ENCODE data around the gene COPB2. TPM values are rescaled to one million over a fixed set of nuclear protein-coding genes. Genes with fewer than 3 reads are reported as not detected.
A peak's percentile ranks its signal among the peaks of the same experiment; 100 is the strongest.
"Not testable (repeated sequence)": the region's sequence is repeated elsewhere in the genome, so short reads cannot be mapped to it uniquely, and the experiment has no call there.

Gene COPB2
- total and polyA plus RNA-seq, 2 donors from 2014 or later = 47.3 to 124 TPM

DNA sequence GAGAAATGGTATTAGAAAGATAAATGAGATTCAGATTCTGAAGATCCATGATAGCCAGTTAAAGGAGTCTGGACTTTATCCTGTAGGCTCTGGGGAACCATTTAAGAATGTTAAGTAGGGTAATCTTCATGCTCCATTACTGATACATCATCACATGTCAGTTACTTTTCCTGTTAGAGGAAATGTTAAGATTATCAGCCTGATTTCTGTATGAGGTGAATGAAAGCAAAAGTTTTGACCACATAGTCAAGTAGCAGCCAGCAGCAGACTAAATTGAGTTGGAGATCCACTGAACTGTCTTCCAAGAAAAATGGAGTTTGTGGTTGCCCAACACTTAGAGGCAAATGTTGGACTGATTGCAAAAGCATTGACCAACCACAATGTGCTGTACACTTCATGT, 4.7 kb upstream of the COPB2 start:
- TF ChIP-seq, protein P1, sequence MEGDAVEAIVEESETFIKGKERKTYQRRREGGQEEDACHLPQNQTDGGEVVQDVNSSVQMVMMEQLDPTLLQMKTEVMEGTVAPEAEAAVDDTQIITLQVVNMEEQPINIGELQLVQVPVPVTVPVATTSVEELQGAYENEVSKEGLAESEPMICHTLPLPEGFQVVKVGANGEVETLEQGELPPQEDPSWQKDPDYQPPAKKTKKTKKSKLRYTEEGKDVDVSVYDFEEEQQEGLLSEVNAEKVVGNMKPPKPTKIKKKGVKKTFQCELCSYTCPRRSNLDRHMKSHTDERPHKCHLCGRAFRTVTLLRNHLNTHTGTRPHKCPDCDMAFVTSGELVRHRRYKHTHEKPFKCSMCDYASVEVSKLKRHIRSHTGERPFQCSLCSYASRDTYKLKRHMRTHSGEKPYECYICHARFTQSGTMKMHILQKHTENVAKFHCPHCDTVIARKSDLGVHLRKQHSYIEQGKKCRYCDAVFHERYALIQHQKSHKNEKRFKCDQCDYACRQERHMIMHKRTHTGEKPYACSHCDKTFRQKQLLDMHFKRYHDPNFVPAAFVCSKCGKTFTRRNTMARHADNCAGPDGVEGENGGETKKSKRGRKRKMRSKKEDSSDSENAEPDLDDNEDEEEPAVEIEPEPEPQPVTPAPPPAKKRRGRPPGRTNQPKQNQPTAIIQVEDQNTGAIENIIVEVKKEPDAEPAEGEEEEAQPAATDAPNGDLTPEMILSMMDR (IDR thresholded peaks at IDR 0.05; ENCODE audit: borderline replicate concordance, extremely low read depth, insufficient read depth) = no peak
- H3K27ac ChIP-seq (ENCODE audit: low read depth in 2 of 2, low read length in 2 of 2) = no peak overlapping the region
- intact Hi-C loops (cut with DNase I) = no loop called here
- FAIRE-seq (no peak), DNase-seq (no peak)
- H3K27me3 ChIP-seq (ENCODE audit: control insufficient read depth, insufficient read depth, low read length) = no peaks in the 10 kb centered on the region
- H3K36me3 ChIP-seq (ENCODE audit: control insufficient read depth in 2 of 3, insufficient read depth in 3 of 3, low read length in 3 of 3) = no peaks in the 10 kb centered on the region
- H3K9ac ChIP-seq (ENCODE audit: low read length in 3 of 3) = no peak overlapping the region
- H3K9me3 ChIP-seq (ENCODE audit: control insufficient read depth in 2 of 3, insufficient read depth in 1 of 3, low read length in 3 of 3) = no peaks in the 10 kb centered on the region
- H3K4me3 ChIP-seq (ENCODE audit: low read length in 3 of 3) = no peak overlapping the region
- H3K4me1 ChIP-seq (ENCODE audit: control insufficient read depth in 2 of 3, insufficient read depth in 2 of 3, low read depth in 1 of 3, low read length in 3 of 3) = peaks cover 0 to 4% (median 0%) of the 10 kb centered on the region in 3 donors

DNA sequence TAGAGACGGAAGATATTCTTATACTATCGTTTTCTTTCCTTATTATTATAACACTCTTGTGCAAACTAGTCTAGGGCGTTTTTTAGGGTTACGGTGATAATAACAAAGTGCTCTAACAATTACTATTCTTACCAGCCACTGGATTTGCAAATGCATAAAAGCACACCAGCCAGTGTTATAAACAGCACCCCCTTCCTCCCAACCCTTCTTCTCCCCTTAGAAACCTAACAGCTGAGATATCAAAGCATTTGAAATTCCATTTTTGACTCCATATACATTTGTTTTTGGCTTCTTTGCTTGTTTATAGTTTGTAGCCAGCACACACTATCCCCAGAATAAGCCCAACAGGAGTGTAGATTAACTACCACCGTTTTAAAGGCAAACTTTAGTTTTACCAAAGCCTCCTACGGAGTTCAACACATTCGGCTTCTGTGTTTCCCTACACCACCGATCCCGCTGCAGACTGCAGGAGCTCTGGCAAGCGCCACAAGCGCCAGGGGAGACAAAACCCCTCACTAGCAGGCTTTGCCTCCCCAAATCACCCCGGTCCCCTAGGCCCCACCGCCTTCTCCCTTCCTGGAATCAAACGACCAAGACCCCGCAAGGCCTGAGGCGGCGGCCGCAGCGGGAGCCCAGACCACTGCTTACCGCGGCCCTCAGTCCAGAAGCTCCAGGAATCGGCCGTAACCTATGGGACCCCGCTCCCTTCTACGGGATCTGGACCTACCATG, 461 bp downstream of the COPB2 start:
- H3K27ac ChIP-seq (ENCODE audit: low read depth in 2 of 2, low read length in 2 of 2) = peak overlapping the region; percentile 90 to 96
- no peaks in the 10 kb centered on the region for H3K9me3 ChIP-seq (ENCODE audit: control insufficient read depth in 2 of 3, insufficient read depth in 1 of 3, low read length in 3 of 3)
- H3K4me1 ChIP-seq (ENCODE audit: control insufficient read depth in 2 of 3, insufficient read depth in 2 of 3, low read depth in 1 of 3, low read length in 3 of 3) = peaks cover 0 to 4% (median 0%) of the 10 kb centered on the region in 3 donors
- TF ChIP-seq, protein P1 (IDR thresholded peaks at IDR 0.05; ENCODE audit: borderline replicate concordance, extremely low read depth, insufficient read depth) = no peak
- no peaks in the 10 kb centered on the region for H3K36me3 ChIP-seq (ENCODE audit: control insufficient read depth in 2 of 3, insufficient read depth in 3 of 3, low read length in 3 of 3)
- no peaks in the 10 kb centered on the region for H3K27me3 ChIP-seq (ENCODE audit: control insufficient read depth, insufficient read depth, low read length)
- peak overlapping the region; percentile 77 to 94 (median 92) for H3K9ac ChIP-seq (ENCODE audit: low read length in 3 of 3)
- FAIRE-seq (no peak), DNase-seq (peak in 1 of 5 donors; percentile 50)
- H3K4me3 ChIP-seq (ENCODE audit: low read length in 3 of 3) = peak overlapping the region; percentile 78 to 88 (median 87)
- intact Hi-C loops (cut with DNase I) = no loop called here

DNA sequence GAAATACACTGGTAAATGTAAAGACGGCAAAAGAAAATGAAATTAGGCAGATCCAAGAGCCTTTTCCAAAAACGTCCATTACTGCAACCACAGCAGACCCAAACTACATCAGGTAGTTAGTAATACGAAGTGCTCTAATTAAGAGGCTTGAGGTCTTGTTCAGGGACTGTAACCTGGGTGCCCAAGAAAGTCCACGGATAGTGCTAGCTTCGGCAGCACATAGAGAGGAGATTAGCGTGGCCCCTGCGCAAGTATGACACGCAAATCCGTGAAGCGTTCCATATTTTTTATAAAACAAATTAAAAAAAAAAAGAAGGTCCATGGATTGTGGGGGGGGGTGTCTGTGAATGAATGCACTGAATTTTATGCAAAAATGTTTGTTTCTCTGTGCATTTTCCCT, 1.4 kb downstream of the COPB2 start:
- Histone ChIP-seq H3K36me3 (ENCODE audit: control insufficient read depth in 2 of 3, insufficient read depth in 3 of 3, low read length in 3 of 3) (no peaks in the 10 kb centered on the region), H3K9ac (ENCODE audit: low read length in 3 of 3) (no peak overlapping the region), H3K4me1 (ENCODE audit: control insufficient read depth in 2 of 3, insufficient read depth in 2 of 3, low read depth in 1 of 3, low read length in 3 of 3) (peaks cover 0 to 4% (median 0%) of the 10 kb centered on the region in 3 donors), H3K9me3 (ENCODE audit: control insufficient read depth in 2 of 3, insufficient read depth in 1 of 3, low read length in 3 of 3) (no peaks in the 10 kb centered on the region), H3K27ac (ENCODE audit: low read depth in 2 of 2, low read length in 2 of 2) (no peak overlapping the region), H3K27me3 (ENCODE audit: control insufficient read depth, insufficient read depth, low read length) (no peaks in the 10 kb centered on the region), H3K4me3 (ENCODE audit: low read length in 3 of 3) (peak overlapping the region in 1 of 3 donors; percentile 28)
- intact Hi-C loops (cut with DNase I) = no loop called here
- no peak for FAIRE-seq
- TF ChIP-seq, protein P1 (IDR thresholded peaks at IDR 0.05; ENCODE audit: borderline replicate concordance, extremely low read depth, insufficient read depth) = no peak
- no peak for DNase-seq

DNA sequence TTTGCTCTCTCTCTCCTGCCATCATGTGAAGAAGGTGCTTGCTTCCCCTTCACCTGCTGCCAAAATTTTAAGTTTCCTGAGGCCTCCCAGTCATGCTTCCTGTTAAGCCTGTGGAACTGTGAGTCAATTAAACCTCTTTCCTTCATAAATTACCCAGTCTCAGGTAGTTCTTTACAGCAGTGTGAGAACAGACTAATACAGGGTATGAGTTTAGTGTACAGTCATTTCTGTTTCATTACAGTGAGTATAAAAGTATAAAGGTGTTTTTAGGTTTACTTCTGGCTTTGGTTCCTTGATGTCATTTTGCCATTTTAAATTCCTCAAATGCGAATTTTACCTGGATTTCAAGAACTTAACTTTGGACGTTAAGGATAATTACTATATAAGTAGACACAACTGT, 7.2 kb downstream of the COPB2 start:
- peaks cover 7 to 28% (median 13%) of the 10 kb centered on the region in 3 donors for H3K36me3 ChIP-seq (ENCODE audit: control insufficient read depth in 2 of 3, insufficient read depth in 3 of 3, low read length in 3 of 3)

More for the DNA sequence above, 7.2 kb downstream of the COPB2 start:
- intact Hi-C loops (cut with DNase I); H3K27ac ChIP-seq (ENCODE audit: low read depth in 2 of 2, low read length in 2 of 2); H3K9ac ChIP-seq (ENCODE audit: low read length in 3 of 3); H3K4me1 ChIP-seq (ENCODE audit: control insufficient read depth in 2 of 3, insufficient read depth in 2 of 3, low read depth in 1 of 3, low read length in 3 of 3); H3K27me3 ChIP-seq (ENCODE audit: control insufficient read depth, insufficient read depth, low read length); DNase-seq; H3K4me3 ChIP-seq (ENCODE audit: low read length in 3 of 3); H3K9me3 ChIP-seq (ENCODE audit: control insufficient read depth in 2 of 3, insufficient read depth in 1 of 3, low read length in 3 of 3); FAIRE-seq: not testable (repeated sequence)
